Chondrocyte (in vitro differentiated cells): ENCODE results near the gene PDZK1IP1. TPM values are rescaled to one million over a fixed set of nuclear protein-coding genes. Genes with fewer than 3 reads are reported as not detected.
"Not testable (repeated sequence)": the region's sequence is repeated elsewhere in the genome, so short reads cannot be mapped to it uniquely, and the experiment has no call there.

ENCODE experiments used
- DNase-seq: peaks from one replicate; pipeline ENCODE4 v3.0.0; 2021; ENCODE audit warnings: mixed read lengths, low spot score
- H3K27ac Mint-ChIP-seq: one replicate; pipeline ENCODE4 v1.8.0; 2021; ENCODE audit warnings: mild to moderate bottlenecking, moderate library complexity, mixed read lengths; ENCODE audit not compliant: unreplicated experiment
- H3K27me3 Mint-ChIP-seq: 2 replicates; pipeline ENCODE4 v1.8.0; 2021; ENCODE audit warnings: low read depth, mixed read lengths
- H3K36me3 Mint-ChIP-seq: 2 replicates; pipeline ENCODE4 v1.8.0; 2021; ENCODE audit warnings: low read depth, mixed read lengths
- H3K4me1 Mint-ChIP-seq: 2 replicates; pipeline ENCODE4 v1.8.0; 2021; ENCODE audit warnings: low read depth, mild to moderate bottlenecking, mixed read lengths
- H3K4me3 Mint-ChIP-seq: one replicate; pipeline ENCODE4 v1.8.0; 2021; ENCODE audit warnings: mild to moderate bottlenecking, moderate library complexity, mixed read lengths; ENCODE audit not compliant: unreplicated experiment
- H3K9me3 Mint-ChIP-seq: 2 replicates; pipeline ENCODE4 v1.8.0; 2021; ENCODE audit warnings: low read depth, mixed read lengths
- CTCF ChIP-seq: fragments of 200-600 bp; sonication (generic); IDR thresholded peaks from 2 replicates; pipeline ENCODE4 v1.5.0; 2021; ENCODE audit warnings: antibody characterized with exemption, mild to moderate bottlenecking, moderate library complexity
- total RNA-seq: library from RNA; stranded (reverse); gene quantifications from 3 replicates; pipeline ENCODE4 v1.2.1, GENCODE V29; 2021

The PDZK1IP1 gene
- total RNA-seq, 1 donor from 2014 or later = not detected

- Mint-ChIP-seq H3K27ac (no peak overlapping the region), H3K4me3 (no peak overlapping the region), H3K27me3 (peaks cover 36% of the 10 kb centered on the region), H3K36me3 (no peaks in the 10 kb centered on the region), H3K4me1 (no peaks in the 10 kb centered on the region), H3K9me3 (no peaks in the 10 kb centered on the region)
- DNase-seq = no peak
- TF ChIP-seq CTCF = no peak
These were observed 20.0 kb upstream of the PDZK1IP1 start for GRCh38 chr1:47209725-47210325.

- H3K27ac Mint-ChIP-seq = no peak overlapping the region
- peaks cover 43% of the 10 kb centered on the region for H3K27me3 Mint-ChIP-seq
- H3K9me3 Mint-ChIP-seq = no peaks in the 10 kb centered on the region
- no peak for TF ChIP-seq CTCF
- DNase-seq = no peak
- H3K4me1 Mint-ChIP-seq = no peaks in the 10 kb centered on the region
- no peaks in the 10 kb centered on the region for H3K36me3 Mint-ChIP-seq
- H3K4me3 Mint-ChIP-seq = no peak overlapping the region
These were observed 19.3 kb upstream of the PDZK1IP1 start for GRCh38 chr1:47209091-47209490.

- DNase-seq = no peak
- Mint-ChIP-seq H3K4me3 (no peak overlapping the region), H3K4me1 (no peaks in the 10 kb centered on the region), H3K27me3 (peaks cover 49% of the 10 kb centered on the region), H3K36me3 (no peaks in the 10 kb centered on the region), H3K27ac (no peak overlapping the region), H3K9me3 (peaks cover 4% of the 10 kb centered on the region)
- TF ChIP-seq CTCF = no peak
These were observed 18.6 kb upstream of the PDZK1IP1 start for GRCh38 chr1:47208374-47208850.

GRCh38 chr1:47207803-47208373 is 18.1 kb upstream of the PDZK1IP1 start:
- Mint-ChIP-seq H3K4me3 (no peak overlapping the region), H3K27ac (no peak overlapping the region), H3K9me3 (peaks cover 8% of the 10 kb centered on the region), H3K27me3 (peaks cover 53% of the 10 kb centered on the region), H3K4me1 (no peaks in the 10 kb centered on the region), H3K36me3 (no peaks in the 10 kb centered on the region)
- DNase-seq = no peak
- TF ChIP-seq CTCF = no peak

- Mint-ChIP-seq H3K9me3 (peaks cover 8% of the 10 kb centered on the region), H3K36me3 (no peaks in the 10 kb centered on the region), H3K4me1 (peaks cover 5% of the 10 kb centered on the region), H3K4me3 (no peak overlapping the region), H3K27ac (no peak overlapping the region), H3K27me3 (peaks cover 53% of the 10 kb centered on the region)
- no peak for DNase-seq
- TF ChIP-seq CTCF = no peak
These were observed 16.1 kb upstream of the PDZK1IP1 start for GRCh38 chr1:47205918-47206317.

- H3K9me3 Mint-ChIP-seq, H3K36me3 Mint-ChIP-seq, H3K4me1 Mint-ChIP-seq, H3K27ac Mint-ChIP-seq, H3K4me3 Mint-ChIP-seq, DNase-seq: not testable (repeated sequence)
- H3K27me3 Mint-ChIP-seq = peaks cover 51% of the 10 kb centered on the region
These were observed 13.7 kb upstream of the PDZK1IP1 start for GRCh38 chr1:47203504-47203903.
